Myocyte (in vitro differentiated cells): ENCODE data around the gene PLOD2. TPM values are rescaled to one million over a fixed set of nuclear protein-coding genes. Genes with fewer than 3 reads are reported as not detected.

ENCODE experiments used
- DNase-seq: peaks from one replicate; pipeline ENCODE4 v3.0.0-alpha.2; 2012; ENCODE audit warnings: low read depth
- polyA plus RNA-seq: library from polyadenylated mRNA; unstranded; fragments of >200 nt; gene quantifications from one replicate; pipeline ENCODE4 v1.2.1, GENCODE V29; 2012; ENCODE audit warnings: missing spikeins
- total RNA-seq: library from RNA; depleted of rRNA; stranded (reverse); fragments of >200 nt; gene quantifications from 2 replicates; pipeline ENCODE4 v1.2.3, GENCODE V29; 2014

PLOD2 gene
- total RNA-seq: 71.0 and 77.1 TPM in 2 replicates
- polyA plus RNA-seq: 190 TPM

DNA sequence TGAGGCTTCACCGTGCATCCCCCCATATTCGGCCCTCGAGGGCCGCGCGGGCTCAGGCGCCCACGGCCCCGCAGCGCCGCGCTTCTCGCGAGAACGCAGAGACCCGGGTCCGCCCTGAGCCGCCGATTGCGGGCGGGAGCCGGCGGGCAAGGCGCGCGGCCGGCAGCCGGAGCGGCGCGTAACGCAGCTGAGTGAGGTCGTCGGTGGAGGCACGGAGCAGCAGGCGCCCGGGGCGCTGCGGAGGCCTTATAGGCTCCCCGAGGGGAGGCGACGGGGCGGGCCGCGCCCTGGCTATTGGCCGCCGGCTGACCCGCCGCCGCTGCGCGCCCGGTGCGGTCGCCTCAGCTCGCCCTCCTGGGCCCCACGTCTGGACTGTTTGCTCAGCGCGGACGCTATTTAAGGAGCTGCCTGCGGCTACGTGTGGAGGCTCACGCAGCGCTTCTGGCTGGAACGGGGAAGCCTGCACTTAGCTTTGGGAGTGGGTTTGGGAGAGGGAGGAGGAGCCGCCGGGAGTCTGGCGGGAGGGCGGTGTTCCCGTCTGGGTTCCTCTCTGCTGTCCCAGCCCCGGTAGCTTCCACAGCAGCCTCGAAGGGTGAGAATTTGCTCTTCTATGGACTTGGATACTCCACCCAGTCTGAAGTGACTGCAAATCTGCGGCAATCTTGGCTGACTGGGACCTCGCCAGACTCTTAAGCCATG lies at the start of gene PLOD2:
Gene PLOD2, minus strand, starts transcription at position 221 of the 699 bp plus-strand sequence. Its CDS starts 195 bp downstream, at position 26.
- DNase-seq: peak; percentile 94

DNA sequence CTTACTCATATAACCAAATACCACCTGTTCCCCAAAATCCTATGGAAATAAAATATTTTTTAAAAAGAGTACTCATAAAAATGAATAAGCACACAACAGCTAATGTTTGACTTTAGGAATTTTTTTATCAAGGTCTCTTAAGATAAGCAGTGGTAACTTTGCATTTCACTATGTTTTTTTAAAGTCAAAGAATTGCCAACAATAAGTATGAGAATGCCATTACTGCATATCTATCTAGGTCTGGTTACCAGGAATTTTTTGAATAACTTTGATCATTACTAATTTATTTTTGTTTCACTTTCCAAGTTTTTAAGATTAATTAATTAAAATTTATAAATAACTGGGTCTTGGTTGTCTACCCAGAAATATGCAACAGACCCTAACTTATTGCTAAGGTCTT lies 48.4 kb upstream of the PLOD2 start:
- DNase-seq: no peak

DNA sequence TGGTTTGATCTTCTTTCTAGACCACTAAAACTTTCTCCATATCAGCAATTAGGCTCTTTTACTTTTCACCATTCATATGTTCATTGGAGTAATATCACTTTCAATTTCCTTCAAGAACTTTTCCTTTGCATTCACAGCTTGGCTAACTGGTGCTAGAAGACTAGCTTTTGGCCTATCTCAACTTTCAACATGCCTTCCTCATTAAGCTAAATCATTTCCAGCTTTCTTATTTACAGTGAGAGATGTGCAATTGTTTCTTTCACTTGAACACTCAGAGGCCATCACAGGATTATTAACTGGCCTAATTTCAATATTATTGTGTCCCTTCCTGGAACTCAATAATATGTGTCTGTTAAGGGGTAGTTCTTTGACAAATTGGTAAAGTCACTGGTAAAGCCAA lies 42.8 kb upstream of the PLOD2 start:
- DNase-seq: no peak

DNA sequence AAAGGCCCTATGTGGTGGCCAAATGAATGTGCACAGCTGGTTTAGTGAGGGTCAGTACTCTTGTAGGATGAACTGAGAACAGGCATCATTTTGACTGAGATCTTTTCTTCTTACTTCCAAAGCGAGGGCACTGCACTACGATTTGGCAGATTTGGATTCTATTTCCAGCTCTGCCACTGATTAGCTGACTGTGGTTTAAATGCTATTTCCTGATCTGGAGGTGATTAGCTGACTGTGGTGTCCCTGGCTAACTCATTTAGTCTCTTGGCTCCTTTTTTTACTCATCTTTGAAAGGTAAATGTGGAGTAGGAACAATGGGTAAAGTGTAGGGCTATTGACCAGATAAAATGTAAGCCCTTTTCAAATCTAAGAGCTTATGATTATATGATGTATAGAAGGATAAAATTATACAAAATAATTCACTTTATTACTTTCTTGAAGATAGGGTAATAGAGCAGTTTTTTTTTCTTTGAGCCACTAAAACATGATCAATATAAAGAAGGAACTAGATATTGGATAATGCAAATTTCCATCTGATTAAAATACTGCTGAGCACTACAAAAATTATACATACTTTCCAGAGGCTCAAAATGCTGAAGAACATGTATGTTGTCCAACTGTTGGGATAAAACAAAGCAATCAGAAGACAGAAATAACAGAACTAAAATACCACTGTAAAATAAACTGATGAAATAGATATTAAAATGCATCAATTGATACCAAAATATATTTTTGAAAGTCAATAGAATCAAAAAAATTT lies 39.7 kb upstream of the PLOD2 start:
- peak; percentile 11 for DNase-seq

DNA sequence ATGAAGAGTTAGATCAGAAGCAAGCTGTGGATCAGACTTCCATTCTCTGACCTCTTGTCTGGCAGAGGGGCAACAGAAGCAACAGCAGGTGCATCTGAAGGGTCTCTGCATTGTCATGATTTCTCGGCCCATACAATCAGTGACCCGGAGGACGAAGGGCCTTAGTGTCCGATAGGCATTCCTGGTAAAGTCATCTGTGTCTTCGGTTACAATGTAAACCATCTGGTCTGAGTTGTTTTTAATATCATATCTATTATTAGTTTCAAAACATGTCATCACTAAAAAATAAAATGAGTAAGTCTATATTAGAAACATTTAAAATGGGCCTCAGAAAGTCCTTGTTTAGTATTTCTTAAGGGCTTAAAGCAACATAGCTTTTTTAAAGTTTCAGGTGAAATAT lies 38.8 kb upstream of the PLOD2 start:
- no peak for DNase-seq

DNA sequence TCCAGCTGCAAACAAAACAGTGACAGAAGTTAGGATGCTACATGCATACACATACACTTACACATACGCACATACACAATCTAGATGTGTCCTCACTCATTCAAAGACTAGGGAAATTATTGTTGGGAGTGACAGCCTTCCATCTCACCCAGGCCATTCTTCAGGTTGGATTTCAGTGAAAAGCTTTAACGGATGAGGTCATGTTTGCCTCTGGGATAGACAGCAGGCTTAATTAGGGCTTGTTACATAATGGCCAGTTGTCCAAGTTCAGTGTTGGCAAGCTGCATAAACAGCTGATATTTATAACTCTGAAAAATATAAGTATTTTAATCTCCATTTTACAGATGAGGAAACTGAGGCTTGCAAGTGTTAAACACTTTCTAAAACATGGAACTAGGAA lies 35.8 kb upstream of the PLOD2 start:
- DNase-seq: peak; percentile 31

DNA sequence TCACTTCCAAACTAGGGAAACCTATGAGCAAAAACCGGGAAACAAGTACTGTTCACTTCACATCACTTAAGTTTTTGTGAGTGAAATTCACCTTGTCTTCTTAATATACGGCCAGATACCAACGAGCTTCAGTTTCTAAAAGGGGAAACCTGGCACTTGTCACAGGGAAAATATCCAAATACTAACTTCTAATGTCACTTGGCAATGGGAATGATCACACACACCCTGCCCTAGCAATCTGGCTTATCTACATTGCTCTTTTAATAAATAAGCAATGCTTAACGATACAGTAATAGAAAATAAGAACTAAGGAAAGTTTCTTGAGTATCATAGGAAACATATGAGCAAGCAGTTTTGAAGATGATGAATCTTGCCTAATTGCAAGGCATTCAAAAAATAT lies 34.6 kb upstream of the PLOD2 start:
- DNase-seq: no peak

DNA sequence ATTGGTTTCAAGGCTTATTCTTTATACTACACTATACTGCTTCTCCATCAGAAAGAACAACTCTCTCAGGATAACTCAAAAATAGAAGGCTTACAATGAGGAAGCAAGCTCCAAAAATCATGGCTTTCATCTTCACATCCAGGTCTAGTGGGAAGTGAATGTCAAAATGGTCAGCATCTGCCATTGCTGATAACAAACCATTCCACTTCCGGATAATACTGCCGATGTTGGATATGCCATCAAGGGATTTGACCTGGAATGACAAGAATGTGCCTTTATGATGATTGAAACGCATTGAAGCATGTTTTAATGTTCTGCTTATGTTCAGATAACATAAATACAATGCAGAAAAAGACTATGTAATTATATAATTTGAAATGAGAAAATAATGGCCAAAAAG lies 34.0 kb upstream of the PLOD2 start:
- no peak for DNase-seq

DNA sequence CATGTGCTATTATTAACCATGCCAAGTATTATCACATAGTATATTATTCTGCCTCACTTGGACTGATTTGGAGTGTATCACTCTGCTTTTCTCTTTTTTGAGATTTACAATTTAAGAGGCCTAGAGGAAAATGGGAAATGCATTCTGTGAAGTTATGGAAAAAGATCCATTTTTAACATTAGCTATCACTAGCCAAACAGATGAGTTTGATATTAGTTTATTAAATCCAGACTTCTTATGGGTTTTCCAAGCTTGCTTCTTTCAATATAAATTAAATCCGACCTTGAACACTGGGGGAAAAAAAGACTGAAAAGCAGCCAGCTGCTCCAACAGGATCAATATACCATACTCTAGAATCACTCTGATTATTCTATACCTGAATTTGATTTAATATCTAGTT lies 30.1 kb upstream of the PLOD2 start:
- no peak for DNase-seq

DNA sequence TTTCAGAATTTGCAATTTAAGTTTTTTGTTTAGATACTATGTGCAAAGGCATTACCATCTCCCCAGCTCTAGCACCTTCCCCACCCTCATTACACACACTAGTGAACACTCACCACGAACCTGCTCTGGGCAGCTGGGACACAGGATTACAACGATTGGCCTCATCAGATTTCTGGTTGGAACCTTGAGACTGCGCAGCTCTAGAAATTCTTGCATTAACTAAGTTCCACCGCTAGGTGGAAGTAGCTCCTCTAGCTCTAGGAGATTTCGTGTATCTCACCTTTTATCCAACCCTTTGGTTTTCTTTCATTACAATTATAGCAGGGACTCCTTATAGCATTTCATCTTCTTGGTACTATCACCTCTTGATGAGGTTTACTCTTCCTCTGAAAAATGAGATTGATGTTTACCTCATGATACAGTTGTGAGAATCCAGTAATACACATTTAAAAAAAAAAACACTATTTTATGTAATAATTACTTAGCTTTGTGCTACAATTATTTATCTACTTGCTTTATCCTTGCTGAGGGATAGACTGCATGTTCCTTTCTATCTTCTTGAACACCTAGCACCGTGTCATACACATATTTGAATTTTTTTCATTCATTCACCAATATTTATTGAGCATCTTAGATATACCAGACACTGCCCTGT lies 28.7 kb upstream of the PLOD2 start:
- peak; percentile 69 for DNase-seq

DNA sequence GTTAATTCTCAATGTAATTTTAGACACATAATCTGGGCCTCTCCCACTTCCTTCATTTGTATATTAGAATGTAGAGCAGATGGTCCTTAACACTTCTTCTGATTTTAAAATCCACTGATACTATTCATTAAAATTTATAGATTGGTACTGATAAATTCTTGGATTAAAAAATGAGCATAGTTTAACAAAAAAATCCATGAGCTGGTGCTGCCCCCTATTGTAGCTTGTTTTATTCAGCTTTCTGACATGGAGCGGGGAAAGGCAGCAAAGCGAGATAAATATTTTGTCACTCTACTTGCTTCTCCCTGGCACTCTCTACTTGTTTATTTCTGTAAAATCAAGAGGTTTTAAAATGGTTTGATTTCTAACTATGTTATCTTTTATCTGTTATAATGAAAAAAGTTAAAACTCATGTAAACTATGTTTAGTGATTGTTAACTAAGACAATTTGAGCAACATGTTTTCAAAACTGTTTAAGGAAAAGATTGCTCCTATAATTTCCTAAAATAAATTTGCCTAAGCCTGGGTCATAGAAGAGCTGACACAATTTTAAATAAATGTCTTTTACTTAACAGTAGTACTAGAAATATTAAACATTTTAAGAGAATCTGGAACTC lies 26.5 kb upstream of the PLOD2 start:
- peak; percentile 53 for DNase-seq

DNA sequence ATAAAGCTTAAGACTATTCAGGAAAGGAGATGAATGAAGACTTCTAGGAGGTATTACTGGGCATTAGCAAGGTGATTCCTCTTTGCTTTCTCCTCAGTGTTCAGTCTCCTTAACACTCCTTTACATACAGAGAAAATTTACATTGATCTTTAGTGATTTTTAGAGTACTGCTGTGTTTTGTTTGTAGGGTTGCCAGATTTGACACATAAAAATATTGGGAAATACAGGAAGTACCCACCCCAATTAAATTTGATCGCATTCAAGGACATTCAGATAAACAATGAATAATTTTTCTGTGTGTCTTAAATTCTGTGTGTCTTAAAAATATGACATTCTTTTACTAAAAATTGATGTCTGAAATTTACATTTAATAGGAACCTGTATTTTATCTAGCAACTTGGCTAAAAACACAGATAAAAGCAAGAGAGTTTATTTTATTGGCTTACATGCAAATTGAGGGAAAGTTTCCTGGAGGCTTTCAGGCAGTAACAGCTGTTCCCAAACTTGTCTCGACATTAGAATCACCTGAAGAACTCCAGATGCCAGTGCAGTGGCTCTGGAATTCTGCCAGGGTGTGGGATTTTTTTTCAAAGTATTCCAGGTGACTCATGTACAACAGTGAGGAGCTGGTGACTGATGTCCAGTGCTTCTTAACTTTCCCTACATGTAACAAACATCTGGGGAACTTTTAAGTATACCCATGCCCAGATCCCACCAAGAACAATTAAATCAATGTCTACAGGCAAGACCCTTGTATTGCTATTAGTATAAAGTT lies 23.4 kb upstream of the PLOD2 start:
- DNase-seq: no peak

DNA sequence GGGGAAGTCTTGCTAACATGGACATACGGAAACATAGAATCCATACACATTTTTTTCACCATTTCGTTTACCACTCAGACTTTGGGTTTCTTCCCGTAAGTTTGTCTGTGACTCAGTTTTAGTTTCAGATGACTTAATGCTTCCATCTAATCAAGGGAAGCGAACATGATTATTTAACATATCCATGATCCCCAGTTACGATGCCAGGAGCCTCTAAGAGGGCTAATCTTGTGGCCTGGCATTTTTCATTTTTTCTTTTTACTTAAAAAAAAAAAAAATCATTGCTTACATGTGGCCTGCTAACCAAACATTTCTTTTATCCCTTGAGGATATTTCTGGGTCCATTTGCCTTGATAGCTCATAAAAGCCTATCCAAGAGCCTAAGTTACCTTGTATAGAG lies 20.2 kb upstream of the PLOD2 start:
- DNase-seq: no peak

DNA sequence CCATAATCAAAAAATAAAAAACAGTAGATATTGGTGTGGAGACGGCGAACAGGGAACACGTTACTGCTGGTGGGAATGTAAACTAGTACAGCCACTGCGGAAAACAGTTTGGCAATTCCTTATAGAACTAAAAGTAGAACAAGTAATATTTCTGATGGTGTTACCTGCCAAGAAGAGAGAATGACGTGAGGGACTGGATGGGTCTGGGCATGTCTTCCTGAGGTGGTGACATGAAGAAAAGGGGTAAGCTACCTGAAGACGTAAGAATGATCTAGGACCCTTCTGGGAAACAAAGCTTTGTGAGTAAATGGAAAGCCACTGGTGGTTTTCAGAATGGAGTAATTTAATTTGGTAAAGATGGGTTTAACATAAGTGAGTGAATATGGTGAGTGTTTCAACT lies 19.4 kb upstream of the PLOD2 start:
- no peak for DNase-seq

DNA sequence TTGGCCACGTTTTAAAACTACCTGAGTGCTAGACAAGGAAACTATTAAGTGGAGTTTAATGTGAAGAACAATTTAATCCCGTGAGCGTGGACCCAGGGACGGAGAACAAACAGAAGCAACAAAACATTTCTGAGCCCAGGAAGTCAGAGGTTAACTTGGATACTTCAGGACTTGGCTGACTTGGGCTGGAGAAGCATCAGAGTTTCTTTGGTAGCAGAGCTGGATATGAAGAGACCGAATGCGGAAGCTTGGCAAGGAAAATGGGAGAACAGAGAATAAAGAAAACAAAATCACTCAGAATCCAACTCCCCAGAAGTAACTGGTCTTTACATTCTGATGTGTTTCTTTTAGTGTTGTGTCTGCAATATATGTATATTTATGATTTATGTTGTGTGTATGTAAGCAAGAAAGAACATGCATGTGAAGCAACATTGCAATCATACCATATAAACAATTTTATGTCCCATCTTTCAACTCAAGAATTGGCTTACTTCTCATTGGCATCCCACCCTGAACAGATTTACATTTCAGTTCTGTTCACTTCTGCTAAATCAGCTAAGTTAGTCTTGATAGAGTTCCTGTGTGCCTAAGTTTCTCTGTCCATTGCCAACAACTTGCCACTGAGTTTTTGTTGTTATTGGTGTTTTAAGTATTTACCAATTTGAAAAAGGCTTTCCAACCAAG lies 17.2 kb upstream of the PLOD2 start:
- no peak for DNase-seq

DNA sequence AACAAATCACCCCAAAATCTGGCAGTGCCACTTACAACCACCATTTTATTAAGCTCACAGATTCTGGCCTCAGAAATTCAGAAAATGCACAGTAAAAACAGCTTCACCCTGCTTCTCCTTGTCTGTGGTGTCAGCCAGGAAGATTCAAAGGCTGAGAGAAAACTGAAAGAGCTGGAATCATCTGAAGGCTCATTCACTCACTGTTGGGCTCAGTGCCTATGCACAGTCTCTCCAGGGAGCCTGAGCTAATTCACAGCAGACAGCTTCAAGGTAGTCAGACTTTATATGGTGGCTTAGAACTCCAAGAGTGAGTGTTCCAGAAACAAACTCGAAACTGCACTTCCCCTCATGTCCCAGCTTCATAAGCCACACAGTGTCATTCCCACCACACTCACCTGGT lies 16.5 kb upstream of the PLOD2 start:
- no peak for DNase-seq

DNA sequence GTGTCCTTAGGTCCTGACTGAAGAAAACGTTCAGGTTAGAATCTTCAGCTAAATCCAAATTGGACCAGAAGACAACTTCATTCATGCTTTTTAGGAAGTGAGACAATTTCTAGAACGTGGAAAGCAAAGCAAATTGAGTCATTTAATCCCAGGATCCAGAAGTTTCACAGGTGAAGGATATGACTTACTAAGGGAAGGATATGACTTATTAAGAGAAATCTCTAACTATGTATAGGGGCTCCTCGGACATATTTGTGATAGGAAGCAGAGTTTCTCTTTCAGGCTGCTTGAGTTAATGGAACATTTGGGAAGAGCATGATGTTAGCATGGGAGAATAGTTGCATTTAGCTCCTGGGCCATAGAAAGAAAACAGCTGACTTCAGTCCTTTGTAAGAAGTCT lies 16.1 kb upstream of the PLOD2 start:
- DNase-seq: no peak

DNA sequence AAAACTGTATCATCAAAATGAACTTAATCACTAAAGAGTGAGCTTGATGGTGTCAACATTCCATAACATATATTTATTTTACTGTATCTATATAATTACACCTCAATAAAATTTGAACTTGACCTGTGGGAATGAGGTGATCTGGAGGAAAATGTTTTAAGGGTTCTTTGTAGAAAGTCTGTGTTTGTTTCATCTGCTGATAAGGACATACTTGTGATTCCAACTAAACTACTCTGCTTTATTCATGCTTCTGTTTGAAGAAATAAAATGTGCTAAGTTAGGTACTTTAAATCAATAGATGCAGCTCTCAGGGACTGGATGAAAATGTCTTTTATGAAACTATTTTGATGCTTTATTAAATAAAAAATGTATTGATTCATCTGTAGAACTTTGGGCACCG lies 11.6 kb upstream of the PLOD2 start:
- DNase-seq: no peak

DNA sequence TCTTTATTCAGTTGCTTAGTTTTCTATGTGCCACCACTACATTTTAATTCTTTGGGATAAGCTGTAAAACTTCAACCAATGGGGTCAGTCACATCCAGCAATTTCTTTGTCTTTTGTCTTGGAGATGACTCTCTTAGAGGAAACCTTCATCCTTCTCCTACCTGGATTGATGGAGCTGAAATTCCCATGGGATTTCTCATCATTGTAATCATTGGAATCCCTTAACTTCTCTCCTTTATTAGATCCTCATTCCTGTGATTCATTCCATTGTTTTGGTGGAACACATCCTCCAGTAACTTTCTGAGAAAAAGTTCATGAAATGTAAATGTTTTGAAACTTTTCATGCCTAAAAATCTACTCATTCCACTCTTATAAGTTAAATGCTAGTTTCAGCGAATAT lies 9.6 kb upstream of the PLOD2 start:
- no peak for DNase-seq

DNA sequence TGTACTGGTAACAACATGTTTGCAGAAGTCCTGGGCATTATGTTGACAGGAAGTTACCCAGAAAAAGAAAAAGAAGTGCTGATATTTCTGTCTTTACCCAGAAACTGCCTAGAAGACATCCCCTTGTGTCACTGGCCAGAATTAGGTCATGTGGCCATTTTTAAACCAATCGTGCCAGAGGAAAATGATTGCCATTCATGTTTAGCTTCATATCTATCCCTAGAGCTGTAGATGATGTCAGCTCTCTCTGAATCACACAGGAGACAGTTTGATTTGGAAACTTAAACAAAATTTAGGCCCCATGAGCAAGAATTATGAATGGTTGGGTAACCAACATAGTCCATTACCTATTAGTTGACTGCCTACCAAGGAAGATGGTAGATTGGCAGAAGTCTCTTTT lies 8.9 kb upstream of the PLOD2 start:
- no peak for DNase-seq

DNA sequence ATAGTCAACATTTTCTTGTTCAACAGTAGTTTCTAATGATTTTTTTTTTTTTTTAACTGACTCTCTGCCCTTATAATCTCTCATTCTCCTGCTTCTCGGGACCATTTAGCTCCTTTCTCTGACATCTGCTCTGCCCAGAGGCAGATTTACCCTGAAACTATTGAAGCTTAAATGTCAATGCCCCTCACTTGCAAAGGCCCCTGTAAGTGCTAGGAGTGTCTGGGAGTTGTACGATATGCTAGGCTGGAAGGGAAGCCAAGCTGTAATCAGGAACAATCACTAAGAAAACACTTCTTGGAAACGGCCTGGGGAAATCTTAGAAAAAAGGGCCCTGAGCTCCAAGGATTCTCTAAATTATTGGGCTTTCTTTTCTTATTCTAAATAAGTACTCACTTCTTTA lies 5.8 kb upstream of the PLOD2 start:
- peak; percentile 22 for DNase-seq
